Stimulated activated CD4-positive, alpha-beta T cell treated with anti-CD3 and anti-CD28 coated beads, TNF-alpha, amount 100 ng/mL, for 1 hour (primary cell): Measurements from ENCODE around the gene MAMLD1.

Experiments used
- DNase-seq, 3 donors: peaks; one replicate each; pipeline ENCODE4 v3.0.0-alpha.2; 2020; ENCODE audit warnings: low read depth in 3 of 3, low spot score in 1 of 3

The MAMLD1 gene

GRCh38 chrX:150499240-150499639 lies 136.1 kb downstream of the MAMLD1 start:
- DNase-seq: no peak

- DNase-seq: no peak
Observed at GRCh38 chrX:150502091-150502490, 139.0 kb downstream of the MAMLD1 start.

- no peak for DNase-seq
Observed at GRCh38 chrX:150502979-150503897, 140.1 kb downstream of the MAMLD1 start.

GRCh38 chrX:150503898-150504219 lies 140.7 kb downstream of the MAMLD1 start:
- no peak for DNase-seq

- DNase-seq: no peak
Observed at GRCh38 chrX:150504397-150505182, 141.5 kb downstream of the MAMLD1 start.

GRCh38 chrX:150506020-150506419 lies 142.9 kb downstream of the MAMLD1 start:
- DNase-seq: no peak

DNA sequence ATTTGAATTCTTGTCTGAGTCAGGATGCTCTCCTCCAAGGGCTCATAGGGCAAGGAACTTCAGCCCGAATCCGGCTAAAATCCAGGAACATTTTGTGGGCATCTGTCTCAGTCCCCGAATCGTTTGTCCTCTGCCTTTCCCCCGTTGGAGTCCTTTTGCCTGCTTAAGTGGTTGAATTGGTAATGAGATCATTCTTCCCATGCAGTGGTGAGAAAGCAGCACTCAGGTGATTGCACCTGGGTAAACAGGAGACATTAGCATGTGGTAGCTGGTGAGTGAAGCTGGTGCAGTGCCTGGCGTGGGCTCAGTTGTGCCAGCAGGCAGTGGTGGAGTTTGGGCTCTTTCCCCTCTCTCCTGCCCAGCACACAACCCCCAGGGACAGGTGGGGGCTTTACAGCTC lies 143.4 kb downstream of the MAMLD1 start:
- DNase-seq: no peak

DNA sequence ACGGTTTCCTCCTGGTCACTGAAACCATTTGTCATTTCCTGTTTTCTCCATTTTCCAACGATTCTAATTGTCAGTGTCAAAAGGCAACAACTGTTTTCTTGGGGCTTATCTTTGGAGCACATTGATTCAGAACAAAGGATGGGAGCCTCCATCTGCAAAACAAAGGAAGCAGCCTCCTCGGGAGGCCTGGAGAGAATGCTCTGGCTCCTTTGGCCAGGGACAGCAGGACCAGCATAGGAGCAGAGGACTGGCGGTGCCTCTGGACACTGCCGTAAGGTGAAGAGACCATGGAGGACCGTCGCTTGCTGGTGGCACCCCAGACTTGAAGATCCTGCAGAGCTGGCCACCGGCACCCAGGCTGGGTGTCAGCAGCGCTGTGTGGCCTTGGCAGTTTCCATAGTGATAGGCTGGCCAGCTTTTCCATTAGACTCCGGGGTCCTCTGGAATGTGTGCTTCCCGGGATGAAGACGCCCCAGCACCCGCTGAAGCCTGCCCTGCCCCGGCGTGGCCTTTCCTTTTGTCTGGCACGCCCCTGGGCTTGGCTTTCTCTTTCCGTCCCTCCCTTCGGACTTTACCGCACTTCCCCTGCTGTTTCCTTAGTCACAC lies 144.2 kb downstream of the MAMLD1 start:
- DNase-seq: no peak

- no peak for DNase-seq
Observed at GRCh38 chrX:150508018-150508417, 144.9 kb downstream of the MAMLD1 start.

- DNase-seq: no peak
Observed at GRCh38 chrX:150508451-150509367, 145.6 kb downstream of the MAMLD1 start.

GRCh38 chrX:150509703-150510102 lies 146.6 kb downstream of the MAMLD1 start:
- no peak for DNase-seq

GRCh38 chrX:150512461-150512901 lies 149.4 kb downstream of the MAMLD1 start:
- no peak for DNase-seq

DNA sequence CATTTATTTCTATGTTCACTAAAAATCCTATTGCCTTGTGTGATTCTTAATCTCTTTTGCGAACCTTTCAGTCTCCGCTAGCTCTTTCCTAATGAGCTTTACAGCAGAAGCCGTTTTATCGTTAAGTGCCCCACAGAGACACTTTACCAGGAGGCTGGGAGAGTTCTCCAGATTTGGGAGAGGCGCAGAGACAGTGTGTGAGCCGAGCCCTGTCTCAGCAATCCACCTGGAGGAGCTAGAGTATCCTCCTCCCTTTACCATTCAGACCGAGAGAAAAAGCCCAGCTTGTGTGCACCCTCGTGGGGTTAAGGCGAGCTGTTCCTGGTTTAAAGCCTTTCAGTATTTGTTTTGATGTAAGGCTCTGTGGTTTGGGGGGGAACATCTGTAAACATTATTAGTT lies 150.4 kb downstream of the MAMLD1 start:
- no peak for DNase-seq

DNA sequence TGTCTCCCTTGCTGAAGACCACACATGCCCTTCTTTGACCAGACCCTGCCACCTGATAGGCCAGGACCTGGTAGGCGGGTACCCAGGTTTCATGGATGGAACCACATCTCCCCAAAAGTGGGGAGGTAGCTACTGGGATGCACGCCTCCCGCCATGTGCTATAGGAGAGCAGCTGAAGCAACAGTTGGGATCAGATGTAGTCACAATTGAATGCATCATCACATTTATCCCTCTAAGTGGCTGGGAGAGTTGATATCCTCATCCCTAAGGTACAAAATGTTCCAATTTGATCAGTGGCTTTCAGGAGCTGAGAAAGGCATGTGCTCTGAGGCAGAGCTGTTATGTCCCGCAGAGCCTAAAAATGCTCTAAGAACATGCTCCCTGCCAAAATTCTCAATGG lies 151.3 kb downstream of the MAMLD1 start:
- no peak for DNase-seq

- no peak for DNase-seq
Observed at GRCh38 chrX:150515801-150516200, 152.7 kb downstream of the MAMLD1 start.

DNA sequence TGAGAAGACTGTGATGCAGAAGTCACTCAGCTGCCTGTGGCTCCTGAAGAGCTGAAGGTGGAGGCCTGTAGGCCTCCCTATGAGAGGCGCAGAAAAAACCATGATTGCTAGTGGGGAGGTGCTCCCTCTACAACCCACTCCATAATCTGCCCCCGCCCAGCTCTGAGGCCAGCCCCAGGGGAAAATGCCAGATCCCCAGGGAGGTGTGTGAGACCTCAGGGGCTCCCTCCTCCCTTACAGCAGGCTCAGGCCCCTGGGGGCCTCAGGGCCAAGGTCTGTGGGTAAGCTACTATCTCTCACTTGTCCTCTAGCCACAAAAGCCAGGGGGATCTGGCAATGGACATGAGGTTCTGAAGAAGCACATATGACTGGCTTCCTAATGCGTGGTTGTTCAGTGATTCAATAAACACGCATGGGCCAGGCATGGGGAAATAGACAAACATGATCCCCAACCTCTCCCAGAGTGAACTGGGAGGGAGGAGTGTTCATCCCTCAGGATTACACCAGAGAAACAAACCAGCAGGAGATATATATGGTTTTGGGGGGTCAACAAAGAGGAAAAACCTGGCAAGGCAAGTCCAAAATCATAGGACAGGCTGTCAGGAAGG lies 154.3 kb downstream of the MAMLD1 start:
- DNase-seq: no peak

DNA sequence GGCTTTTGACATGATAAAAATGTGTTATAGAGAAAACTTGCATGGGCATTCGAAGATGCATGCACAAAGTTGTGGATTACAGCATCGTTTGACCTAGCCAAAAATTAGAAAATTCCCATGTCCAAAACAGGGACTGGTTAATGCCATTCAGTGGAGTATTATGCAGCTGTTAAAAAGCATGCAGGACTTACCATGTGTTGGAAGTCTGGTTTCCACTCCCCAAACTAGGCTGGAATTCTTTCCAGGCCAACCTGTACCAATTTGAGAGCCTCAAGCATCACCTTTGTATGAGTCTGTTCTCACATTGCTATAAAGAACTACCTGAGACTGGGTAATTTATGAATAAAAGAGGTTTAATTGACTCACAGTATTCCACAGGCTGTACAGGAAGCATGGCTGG lies 159.4 kb downstream of the MAMLD1 start:
- DNase-seq: no peak

- DNase-seq: no peak
Observed at GRCh38 chrX:150525061-150525919, 162.2 kb downstream of the MAMLD1 start.

GRCh38 chrX:150526692-150527091 lies 163.6 kb downstream of the MAMLD1 start:
- DNase-seq: no peak
